EH (cell line): Measurements from ENCODE around the gene TRIM17.
A peak's percentile ranks its signal among the peaks of the same experiment; 100 is the strongest.

Experiments
- DNase-seq: peaks from one replicate; pipeline ENCODE4 v3.0.0-alpha.2; 2015; ENCODE audit warnings: low read depth

Gene TRIM17

GRCh38 chr1:228417061-228417460 is 400 bp upstream of the TRIM17 start:
- no peak for DNase-seq

DNA sequence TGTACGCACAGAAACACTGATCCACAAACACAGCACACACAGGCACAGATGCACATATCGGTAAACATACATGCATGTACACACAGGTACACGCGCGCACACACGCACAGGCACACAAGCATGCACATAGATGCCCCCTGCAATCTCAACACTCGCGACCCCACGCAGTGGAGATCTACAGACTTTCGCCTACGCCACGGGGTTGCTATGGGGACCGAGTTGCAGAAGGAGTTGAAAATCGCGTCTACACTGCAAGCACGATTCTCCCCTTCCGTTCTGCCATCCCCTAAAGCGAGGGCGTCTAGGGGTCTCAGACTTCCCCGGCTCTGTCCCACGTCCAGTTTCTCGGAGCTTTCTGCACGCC is 826 bp downstream of the TRIM17 start:
- DNase-seq, result no peak

DNA sequence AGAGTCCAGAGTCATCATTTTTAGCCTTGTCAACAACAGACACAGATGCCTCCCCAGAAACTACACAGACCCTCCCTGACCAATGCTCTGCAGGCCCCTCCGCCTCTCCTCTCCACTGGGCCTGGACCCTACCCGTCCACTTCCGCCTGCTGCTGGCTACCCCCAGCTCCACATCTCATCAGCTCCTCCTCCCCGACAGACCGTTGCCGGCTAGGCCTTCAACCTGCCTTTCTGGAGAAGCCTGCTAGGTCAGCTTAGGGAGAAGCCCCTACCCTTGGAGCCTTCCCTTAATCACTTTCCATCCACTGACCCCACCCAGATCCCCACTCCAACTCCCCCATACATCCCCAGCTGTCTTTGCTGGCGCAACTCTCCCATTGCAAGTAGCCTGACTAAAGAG is 1.4 kb downstream of the TRIM17 start:
- no peak for DNase-seq

- no peak for DNase-seq
Observed at GRCh38 chr1:228414511-228415211, 2.0 kb downstream of the TRIM17 start.

- no peak for DNase-seq
Observed at GRCh38 chr1:228413241-228414010, 3.2 kb downstream of the TRIM17 start.

GRCh38 chr1:228411548-228412430 is 4.9 kb downstream of the TRIM17 start:
- DNase-seq, result no peak

- no peak for DNase-seq
Observed at GRCh38 chr1:228411121-228411520, 5.5 kb downstream of the TRIM17 start.

DNA sequence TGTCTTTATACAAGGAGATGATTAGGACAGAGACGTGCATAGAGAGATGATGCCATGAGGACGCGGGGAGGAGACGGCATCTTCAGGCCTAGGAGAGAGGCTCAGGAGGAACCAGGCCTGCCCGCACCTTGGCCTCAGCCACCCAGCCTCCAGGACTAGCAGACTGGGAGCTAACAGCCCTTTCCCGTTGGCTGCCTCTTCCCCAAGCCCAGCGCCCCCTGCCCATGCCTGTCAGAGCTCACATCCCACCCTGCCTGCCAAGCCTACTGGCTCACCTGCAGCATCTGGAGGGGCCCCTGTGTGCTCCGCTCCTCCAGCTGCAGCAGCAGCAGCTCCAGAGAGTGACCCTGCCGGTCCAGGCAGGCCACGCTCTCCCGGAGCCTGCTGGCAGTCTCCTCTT is 6.0 kb downstream of the TRIM17 start:
- DNase-seq, result no peak

GRCh38 chr1:228410015-228410414 is 6.6 kb downstream of the TRIM17 start:
- peak; percentile 42 for DNase-seq

- no peak for DNase-seq
Observed at GRCh38 chr1:228408869-228409805, 7.5 kb downstream of the TRIM17 start.

GRCh38 chr1:228408041-228408868 is 8.4 kb downstream of the TRIM17 start:
- no peak for DNase-seq

DNA sequence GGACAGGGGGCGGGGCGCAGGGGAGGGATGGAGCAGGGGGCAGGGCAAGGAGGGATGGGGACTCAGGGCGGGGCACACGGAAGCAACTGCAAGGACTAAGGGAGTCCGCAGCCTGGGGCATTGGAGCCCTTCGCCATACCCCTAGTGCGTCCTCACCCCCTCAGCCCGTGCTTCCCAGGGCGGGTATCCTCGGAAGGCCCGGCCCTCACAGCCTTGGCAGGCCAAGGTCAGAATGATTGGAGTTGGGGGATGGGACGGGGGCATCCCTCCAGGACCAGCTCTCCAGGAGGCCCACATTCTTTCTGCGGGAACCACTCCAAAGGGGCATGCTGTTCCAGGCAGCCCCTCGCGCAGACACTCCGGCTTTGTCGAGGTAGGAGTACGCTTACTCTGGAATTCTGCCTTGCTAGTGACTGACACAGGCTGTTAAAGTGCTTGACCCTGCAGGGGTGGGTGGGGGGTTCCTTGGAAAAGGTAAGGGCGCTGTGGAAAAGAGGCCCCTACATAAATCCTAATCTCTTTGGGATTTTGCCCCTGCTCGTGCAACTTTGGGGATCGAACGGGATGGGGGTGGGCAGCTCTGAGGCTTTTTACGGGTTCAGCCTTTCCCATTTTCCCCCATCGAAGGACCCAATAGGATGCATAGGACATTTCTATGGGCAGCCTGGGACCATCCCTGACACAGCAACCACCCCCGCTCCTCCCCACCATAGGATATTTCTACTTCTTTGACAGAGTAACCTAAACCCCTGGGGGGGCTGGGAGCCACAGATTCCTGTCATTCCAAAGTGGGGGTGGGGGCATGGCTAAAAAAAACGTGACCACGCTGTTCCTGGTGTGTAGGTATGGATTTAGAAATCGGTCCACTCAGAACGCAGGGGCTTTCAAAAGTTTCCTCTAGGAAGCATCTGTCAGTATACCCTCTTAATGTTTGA is 9.3 kb downstream of the TRIM17 start:
- DNase-seq, result peak; percentile 50

DNA sequence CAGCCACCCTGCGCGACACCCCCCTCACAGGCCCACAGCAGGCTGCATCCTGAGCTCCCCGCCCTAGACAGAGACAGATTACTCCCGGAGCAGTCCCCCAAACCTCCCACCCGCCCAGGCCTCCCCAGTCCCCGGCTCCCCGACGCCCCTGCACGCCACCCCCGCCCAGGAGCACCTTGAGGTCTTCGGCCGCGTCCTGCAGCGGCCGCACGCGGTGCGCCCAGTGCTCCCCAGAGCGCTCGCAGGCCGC is 10.8 kb downstream of the TRIM17 start:
- no peak for DNase-seq

DNA sequence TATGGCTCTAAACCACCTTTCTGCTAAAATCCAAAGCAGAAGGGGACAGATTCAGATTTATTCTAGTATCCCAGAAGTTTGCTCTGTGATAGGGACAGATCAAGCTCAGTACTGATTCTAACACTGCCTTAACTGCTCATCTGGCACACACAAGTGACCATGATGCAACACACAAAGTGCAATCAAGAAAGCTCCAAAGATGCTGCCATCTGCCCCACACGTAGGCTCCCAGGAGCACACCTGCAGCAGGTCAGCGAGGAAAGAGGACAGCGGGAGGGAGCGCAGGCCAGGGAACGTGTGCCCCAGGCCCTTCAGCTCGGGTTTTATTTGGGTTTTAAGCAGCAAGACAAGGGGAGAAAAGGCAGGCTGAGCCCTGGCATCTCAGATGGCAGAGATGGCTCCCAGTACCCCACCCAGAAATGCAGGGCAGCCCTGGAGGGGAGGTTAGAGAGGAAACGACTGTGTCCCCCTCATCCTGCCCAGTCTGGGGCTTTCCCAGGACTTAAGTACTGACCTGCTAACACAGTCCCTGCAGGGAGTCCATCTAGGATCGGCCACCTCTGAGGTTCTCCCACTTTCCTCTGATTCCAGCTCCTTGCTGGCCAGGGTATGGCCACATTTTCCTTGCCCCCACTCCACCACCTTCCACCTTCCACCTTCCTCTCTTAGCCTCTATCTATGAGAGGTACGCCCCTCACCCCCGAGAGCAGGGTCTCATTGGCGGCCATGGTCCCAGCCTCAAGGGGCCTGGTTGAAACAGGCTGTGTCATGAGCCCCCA is 11.3 kb downstream of the TRIM17 start:
- peak; percentile 13 for DNase-seq

DNA sequence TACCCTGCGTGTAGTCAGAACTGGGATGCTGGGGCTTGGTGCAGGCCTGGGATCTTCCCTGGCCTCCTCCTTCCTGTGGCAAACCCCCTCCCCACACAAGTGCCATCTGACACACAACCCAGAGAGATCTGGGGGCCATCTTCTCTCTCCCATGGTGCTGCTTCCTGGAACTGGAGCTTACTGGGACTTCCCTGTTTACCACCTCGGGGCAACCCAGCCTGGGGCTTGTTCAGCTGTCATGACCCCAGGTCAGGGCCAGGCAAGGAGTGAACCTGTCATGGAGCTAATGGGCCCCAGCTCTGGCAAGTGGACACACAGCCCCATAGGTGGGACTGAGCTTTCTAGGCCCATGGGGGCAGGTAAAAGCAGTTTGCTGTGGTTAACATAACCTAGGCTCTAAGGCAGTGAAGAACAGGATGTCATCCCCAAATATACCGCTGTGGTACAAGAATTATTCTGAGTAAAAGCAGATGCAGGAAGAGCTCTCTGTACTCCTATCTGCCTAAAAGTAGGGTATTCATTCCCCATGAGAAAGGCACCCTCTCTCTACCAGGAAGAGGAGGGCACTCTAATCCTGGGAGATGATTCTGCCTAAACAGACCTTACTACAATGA is 12.4 kb downstream of the TRIM17 start:
- no peak for DNase-seq

DNA sequence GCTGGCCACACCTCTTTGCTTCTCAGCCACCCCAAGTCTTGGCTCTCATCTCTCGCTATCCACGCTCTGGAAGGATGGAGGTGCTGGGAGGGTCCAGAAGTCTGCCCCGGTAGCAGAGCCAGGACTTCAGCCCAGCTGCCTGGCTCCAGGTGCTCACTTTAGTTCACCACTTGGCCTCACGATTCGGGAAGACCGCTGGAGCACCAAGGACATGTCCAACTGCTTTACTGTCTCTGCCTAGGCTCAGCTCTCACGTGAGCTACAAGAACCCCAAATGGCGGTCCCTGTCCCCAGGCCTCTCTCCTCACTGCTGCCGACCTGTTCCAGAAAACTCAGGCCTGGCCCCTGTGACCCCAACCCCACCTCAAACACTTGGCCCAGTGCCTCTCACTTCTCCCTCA is 13.4 kb downstream of the TRIM17 start:
- DNase-seq, result no peak

DNA sequence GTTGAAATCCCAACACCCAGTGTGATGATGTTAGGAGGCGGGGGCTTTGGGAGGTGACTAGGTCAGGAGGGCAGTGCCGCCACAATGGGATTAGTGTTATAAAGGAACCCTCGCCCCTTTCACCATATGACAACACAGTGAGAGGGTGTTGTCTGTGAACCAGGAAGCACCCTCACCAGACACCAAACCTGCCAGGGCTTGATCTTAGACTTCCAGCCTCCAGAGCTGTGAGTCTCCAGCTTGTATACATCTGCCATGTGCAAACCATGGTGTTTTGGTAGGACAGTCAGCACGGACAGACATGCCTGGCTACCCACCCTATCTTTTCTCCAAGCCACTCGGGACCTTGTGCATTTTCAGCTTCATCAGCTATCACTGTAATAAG is 14.0 kb downstream of the TRIM17 start:
- DNase-seq, result no peak

DNA sequence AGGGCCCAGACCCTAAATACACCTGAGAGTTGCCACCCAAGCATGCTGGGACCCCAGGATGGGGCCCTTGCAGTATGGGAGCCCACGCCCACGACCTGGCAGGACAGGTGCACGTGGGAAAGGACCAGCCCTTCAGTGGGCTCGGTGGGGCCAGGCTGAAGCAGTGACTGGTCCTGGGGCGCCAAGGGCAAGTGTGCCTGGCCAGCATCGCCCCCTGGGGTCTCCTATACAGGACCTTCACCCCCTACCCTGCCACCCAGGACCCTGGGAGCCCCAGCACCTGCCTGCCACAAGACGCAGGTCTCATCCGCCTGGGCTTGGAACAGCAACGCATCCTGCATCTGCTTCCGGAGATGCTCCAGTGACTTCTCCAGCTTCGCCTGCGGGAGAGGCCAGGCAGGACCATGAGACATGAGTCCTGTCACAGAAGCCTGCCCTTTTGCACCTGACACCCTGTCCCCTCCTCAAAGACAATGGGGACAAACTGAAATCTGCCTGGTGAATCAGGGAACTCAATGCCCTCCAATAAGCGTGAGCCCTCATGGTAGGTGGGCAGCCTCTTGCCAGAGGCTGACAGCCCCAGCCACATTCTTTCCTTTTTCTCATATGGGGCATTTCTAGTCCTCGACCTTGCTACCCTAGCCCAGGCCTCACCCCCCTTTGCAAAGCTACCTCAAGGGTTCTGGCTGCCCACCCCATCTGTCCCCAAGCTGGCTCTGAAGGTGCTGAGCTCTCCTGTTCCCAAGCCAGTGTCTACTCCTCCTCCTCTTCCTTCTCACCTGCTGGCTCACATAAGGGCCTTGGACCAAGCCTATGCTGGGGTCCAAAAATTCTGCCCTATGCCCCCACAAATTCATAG is 14.7 kb downstream of the TRIM17 start:
- no peak for DNase-seq
